GM12801 (cell line): ENCODE measurements around the gene NCOA3.

ENCODE experiments used
- TF ChIP-seq, protein P1 (sequence below): IDR thresholded peaks from one replicate; pipeline ENCODE4 v1.5.1; 2011; ENCODE audit warnings: control low read depth; ENCODE audit not compliant: insufficient read length; ENCODE audit errors: extremely low read depth

The NCOA3 gene

DNA sequence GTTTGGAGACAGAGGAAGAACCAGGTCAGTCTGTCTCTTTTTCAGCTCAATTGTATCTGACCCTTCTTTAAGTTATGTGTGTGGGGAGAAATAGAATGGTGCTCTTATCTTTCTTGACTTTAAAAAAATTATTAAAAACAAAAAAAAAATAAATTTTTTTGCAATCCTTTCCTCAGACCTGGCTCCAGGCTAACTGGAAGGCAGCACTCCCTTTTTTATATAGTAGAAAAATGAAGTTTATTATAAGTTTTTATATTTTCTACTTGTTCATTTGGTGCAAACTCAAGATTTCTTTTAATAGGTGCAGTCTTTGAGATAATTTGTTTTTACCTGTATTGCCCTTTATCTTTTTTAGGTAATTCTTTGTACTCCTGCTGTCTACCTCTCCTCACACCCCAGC is 153.9 kb downstream of the NCOA3 start:
- TF ChIP-seq, protein P1, sequence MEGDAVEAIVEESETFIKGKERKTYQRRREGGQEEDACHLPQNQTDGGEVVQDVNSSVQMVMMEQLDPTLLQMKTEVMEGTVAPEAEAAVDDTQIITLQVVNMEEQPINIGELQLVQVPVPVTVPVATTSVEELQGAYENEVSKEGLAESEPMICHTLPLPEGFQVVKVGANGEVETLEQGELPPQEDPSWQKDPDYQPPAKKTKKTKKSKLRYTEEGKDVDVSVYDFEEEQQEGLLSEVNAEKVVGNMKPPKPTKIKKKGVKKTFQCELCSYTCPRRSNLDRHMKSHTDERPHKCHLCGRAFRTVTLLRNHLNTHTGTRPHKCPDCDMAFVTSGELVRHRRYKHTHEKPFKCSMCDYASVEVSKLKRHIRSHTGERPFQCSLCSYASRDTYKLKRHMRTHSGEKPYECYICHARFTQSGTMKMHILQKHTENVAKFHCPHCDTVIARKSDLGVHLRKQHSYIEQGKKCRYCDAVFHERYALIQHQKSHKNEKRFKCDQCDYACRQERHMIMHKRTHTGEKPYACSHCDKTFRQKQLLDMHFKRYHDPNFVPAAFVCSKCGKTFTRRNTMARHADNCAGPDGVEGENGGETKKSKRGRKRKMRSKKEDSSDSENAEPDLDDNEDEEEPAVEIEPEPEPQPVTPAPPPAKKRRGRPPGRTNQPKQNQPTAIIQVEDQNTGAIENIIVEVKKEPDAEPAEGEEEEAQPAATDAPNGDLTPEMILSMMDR, result no peak

DNA sequence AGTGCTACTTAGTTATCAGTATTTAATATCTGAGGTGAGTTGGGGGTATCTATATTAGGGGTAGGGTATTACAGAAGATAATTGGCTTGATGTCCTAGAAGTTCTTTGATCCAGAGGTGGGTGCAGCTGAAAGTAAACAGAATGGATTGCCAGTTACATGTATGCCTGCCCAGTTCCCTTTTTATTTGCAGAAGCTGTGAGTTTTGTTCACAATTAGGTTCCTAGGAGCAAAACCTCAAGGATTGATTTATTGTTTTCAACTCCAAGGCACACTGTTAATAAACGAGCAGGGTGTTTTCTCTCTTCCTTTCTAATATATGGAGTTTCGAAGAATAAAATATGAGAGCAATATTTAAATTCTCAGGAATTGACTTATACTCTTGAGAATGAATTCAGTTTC is 154.6 kb downstream of the NCOA3 start:
- TF ChIP-seq, protein P1, result no peak

GRCh38 chr20:47659904-47660601 is 158.4 kb downstream of the NCOA3 start:
- TF ChIP-seq, protein P1, result no peak

DNA sequence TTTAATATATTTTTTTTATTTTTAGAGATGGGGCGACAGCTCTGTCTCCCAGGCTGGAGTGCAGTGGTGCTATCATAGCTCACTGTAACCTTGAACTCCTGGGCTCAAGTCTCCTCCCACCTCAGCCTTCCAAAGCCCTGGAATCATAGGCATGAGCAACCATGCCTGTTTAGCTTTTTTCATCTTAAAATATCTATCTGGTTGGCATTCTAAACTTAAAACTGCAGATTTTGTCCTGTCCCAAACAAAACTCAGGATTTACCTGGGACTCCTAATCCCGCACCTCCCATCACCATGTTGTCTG is 158.9 kb downstream of the NCOA3 start:
- TF ChIP-seq, protein P1, result no peak

GRCh38 chr20:47660983-47661700 is 159.5 kb downstream of the NCOA3 start:
- TF ChIP-seq, protein P1, result no peak

- TF ChIP-seq, protein P1, result no peak
Observed at GRCh38 chr20:47661714-47662113, 160.0 kb downstream of the NCOA3 start.

DNA sequence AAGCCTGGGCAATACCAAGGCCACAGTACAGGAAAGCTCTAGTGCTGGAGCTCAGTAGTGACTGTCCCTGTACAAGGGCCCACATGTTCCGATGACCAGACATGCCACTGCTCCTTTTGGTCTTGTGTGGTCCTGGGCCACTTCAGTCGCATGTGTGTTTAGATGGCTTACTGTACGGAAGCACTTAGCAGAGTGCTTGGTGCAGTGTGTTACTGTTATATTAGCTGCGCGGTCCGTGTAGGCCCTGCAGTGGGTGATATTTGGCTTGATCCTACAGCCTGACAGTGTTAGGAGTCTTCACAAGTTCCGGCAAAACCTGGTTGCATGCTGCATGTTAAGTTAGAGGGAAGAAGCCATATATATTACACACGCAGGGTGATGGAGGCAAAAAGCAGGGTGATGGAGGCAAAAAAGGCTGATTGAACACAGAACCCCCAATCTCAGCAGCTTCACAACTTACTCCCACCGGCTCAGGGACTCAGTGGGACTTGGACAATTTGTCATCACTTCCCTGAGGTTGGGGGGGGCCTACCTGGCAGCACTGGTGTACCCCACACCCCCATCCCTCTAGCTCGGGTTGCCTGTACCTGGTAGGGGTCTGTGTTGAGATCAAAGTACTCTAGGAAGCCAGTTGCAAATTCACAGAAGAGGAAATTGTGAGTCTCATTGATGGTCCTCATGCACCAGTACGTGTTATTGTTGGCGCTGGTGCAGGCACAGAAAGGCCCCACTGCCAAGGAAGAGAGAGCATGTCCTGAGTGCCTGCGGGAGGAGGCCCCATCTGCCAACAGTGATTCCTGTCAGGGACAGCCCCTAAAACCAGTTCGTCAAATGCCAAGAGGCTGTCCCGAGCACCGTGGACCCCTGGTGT is 161.0 kb downstream of the NCOA3 start:
- TF ChIP-seq, protein P1, result no peak
